WTC11 (cell line): ENCODE data around the gene ANGEL1.

Source experiments
- ATF2 ChIP-seq: sonication (generic); formaldehyde crosslinking; IDR thresholded peaks from 2 replicates; pipeline ENCODE4 v1.8.1; 2022; ENCODE audit warnings: low read depth, missing genetic modification reagents, borderline replicate concordance
- CTCF ChIP-seq: fragments of 200-600 bp; IDR thresholded peaks from 2 replicates; pipeline ENCODE4 v1.8.0; 2022; ENCODE audit warnings: antibody characterized with exemption
- FOXP1 ChIP-seq: sonication (generic); formaldehyde crosslinking; IDR thresholded peaks from 2 replicates; pipeline ENCODE4 v1.8.0; 2022; ENCODE audit warnings: missing genetic modification reagents, mild to moderate bottlenecking, moderate library complexity, borderline replicate concordance
- MAX ChIP-seq: sonication (generic); formaldehyde crosslinking; IDR thresholded peaks from 2 replicates; pipeline ENCODE4 v1.8.0; 2022; ENCODE audit warnings: mild to moderate bottlenecking, missing genetic modification reagents
- MLX ChIP-seq: sonication (generic); formaldehyde crosslinking; IDR thresholded peaks from 2 replicates; pipeline ENCODE4 v1.8.1; 2023; ENCODE audit warnings: mild to moderate bottlenecking, missing genetic modification reagents, moderate library complexity
- MYBL2 ChIP-seq: sonication (generic); formaldehyde crosslinking; IDR thresholded peaks from 2 replicates; pipeline ENCODE4 v1.8.1; 2023; ENCODE audit warnings: mild to moderate bottlenecking, moderate library complexity, missing genetic modification reagents

GRCh38 chr14:76832503-76832988 lies 19.9 kb upstream of the ANGEL1 start:
- TF ChIP-seq ATF2 (no peak), MYBL2 (no peak), CTCF (no peak), FOXP1 (CRISPR knock-in tag) (no peak), MAX (CRISPR knock-in tag) (no peak), MLX (no peak)
